Measurements from ENCODE around the gene CCSER1.
"Not testable (repeated sequence)": the region's sequence is repeated elsewhere in the genome, so short reads cannot be mapped to it uniquely, and the experiment has no call there.

DNA sequence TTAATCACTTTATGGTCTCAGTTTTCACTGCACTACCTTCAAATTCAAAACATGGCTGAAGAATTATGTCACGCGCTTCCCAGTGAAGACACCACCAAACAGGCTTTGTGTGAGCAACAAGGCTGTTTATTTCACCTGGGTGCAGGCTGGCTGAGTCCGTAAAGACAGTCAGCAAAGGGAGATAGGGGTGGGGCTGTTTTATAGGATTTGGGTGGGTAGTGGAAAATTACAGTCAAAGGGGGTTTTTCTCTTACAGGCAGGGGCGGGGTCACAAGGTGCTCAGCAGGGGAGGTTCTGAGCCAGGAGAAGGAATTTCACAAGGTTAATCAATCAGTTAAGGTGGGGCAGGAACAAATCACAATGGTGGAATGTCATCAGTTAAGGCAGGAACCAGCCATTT, 1141.3 kb downstream of the CCSER1 start:
- not testable (repeated sequence) for TF ChIP-seq PHF8 (conservative IDR thresholded peaks at IDR 0.05; ENCODE audit: low read depth, low read length); SUZ12 (IDR thresholded peaks at IDR 0.05; ENCODE audit: low read length); RBBP5 (IDR thresholded peaks at IDR 0.05; ENCODE audit: borderline replicate concordance, low read depth, low read length); TBP (IDR thresholded peaks at IDR 0.05; ENCODE audit: low read depth, low read length); EZH2 (IDR thresholded peaks at IDR 0.05; ENCODE audit: low read depth, low read length, severe bottlenecking); GTF2F1 (IDR thresholded peaks at IDR 0.05; ENCODE audit: borderline replicate concordance, low read depth, low read length); EP300 (IDR thresholded peaks at IDR 0.05; ENCODE audit: borderline replicate concordance in 1 of 2, low read depth in 2 of 2, low read length in 2 of 2)
- TF ChIP-seq, protein P1, sequence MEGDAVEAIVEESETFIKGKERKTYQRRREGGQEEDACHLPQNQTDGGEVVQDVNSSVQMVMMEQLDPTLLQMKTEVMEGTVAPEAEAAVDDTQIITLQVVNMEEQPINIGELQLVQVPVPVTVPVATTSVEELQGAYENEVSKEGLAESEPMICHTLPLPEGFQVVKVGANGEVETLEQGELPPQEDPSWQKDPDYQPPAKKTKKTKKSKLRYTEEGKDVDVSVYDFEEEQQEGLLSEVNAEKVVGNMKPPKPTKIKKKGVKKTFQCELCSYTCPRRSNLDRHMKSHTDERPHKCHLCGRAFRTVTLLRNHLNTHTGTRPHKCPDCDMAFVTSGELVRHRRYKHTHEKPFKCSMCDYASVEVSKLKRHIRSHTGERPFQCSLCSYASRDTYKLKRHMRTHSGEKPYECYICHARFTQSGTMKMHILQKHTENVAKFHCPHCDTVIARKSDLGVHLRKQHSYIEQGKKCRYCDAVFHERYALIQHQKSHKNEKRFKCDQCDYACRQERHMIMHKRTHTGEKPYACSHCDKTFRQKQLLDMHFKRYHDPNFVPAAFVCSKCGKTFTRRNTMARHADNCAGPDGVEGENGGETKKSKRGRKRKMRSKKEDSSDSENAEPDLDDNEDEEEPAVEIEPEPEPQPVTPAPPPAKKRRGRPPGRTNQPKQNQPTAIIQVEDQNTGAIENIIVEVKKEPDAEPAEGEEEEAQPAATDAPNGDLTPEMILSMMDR (IDR thresholded peaks at IDR 0.05; ENCODE audit: control extremely low read depth in 1 of 3, insufficient read depth in 1 of 3, low read depth in 1 of 3, low read length in 3 of 3), result not testable (repeated sequence)
